NT2/D1 (cell line): ENCODE measurements around the gene TTC34.

ENCODE experiments used
- DNase-seq: peaks from one replicate; pipeline ENCODE4 v3.0.0-alpha.2; 2011; ENCODE audit warnings: low read depth, low spot score
- H3K27me3 ChIP-seq: 2 replicates; pipeline ENCODE4 v1.6.0; 2011; ENCODE audit warnings: mild to moderate bottlenecking; ENCODE audit not compliant: insufficient read length, insufficient read depth
- H3K36me3 ChIP-seq: 2 replicates; pipeline ENCODE4 v1.6.1; 2011; ENCODE audit warnings: mild to moderate bottlenecking, low read length, mixed read lengths; ENCODE audit not compliant: insufficient read depth, insufficient read length
- H3K4me1 ChIP-seq: 2 replicates; pipeline ENCODE4 v1.5.1; 2011; ENCODE audit not compliant: insufficient read depth, insufficient read length
- H3K4me3 ChIP-seq: 2 replicates; pipeline ENCODE4 v1.5.1; 2011; ENCODE audit warnings: low read depth; ENCODE audit not compliant: insufficient read length
- H3K9ac ChIP-seq: 2 replicates; pipeline ENCODE4 v1.6.0; 2011; ENCODE audit warnings: low read depth; ENCODE audit not compliant: insufficient read length
- H3K9me3 ChIP-seq: 2 replicates; pipeline ENCODE4 v1.5.1; 2011; ENCODE audit warnings: mild to moderate bottlenecking, low read length; ENCODE audit not compliant: insufficient read depth
- SUZ12 ChIP-seq: IDR thresholded peaks from 2 replicates; pipeline ENCODE4 v1.6.1; 2011; ENCODE audit not compliant: insufficient read length, insufficient read depth; ENCODE audit errors: extremely low read depth
- YY1 ChIP-seq: IDR thresholded peaks from 2 replicates; pipeline ENCODE4 v1.6.1; 2011; ENCODE audit not compliant: insufficient read length, insufficient read depth
- ZNF274 ChIP-seq: IDR thresholded peaks from 2 replicates; pipeline ENCODE4 v1.6.1; 2011; ENCODE audit warnings: mild to moderate bottlenecking, low read depth, low read length

TTC34 gene

DNA sequence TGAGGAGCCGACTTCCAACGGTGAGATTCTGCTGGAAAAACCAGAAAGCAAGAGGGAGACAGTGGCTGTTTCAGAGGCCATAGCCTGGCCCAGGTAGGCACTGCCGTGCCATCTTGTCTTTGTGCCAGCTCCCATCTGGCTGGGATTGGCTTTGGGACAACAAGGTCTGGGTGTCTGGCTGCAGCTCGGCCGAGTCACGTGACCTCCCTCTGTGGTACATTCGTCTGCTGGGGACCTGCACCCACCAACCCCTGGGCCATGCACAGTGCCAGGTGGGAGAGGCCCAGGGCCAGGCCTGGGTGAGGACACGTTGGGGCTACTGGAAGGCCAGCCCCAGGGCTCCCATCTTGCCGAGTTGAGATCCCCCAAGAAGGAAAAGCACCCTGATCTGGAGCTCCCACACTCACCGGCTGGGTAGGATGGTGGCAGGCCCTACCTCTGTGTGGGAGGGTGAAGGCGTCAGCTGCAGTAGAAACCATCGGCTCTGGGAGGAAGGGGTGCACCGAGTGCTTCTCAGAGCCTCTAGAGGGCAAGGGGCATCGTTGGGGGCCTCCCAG is 25.3 kb upstream of the TTC34 start:
- Histone ChIP-seq H3K36me3 (no peaks in the 10 kb centered on the region), H3K4me1 (no peaks in the 10 kb centered on the region), H3K9me3 (peaks cover 16% of the 10 kb centered on the region; the same call in 1 of the 2 replicates), H3K27me3 (no peaks in the 10 kb centered on the region), H3K9ac (no peak overlapping the region), H3K4me3 (no peak overlapping the region)
- DNase-seq, result no peak
- no peak for TF ChIP-seq ZNF274
- TF ChIP-seq YY1, result no peak
- TF ChIP-seq SUZ12, result no peak

GRCh38 chr1:2826316-2826715 is 24.8 kb upstream of the TTC34 start:
- Histone ChIP-seq H3K4me1 (no peaks in the 10 kb centered on the region), H3K27me3 (no peaks in the 10 kb centered on the region), H3K36me3 (no peaks in the 10 kb centered on the region), H3K9me3 (peaks cover 12% of the 10 kb centered on the region; the same call in 1 of the 2 replicates), H3K9ac (no peak overlapping the region), H3K4me3 (no peak overlapping the region)
- DNase-seq, result no peak
- TF ChIP-seq YY1, result no peak
- no peak for TF ChIP-seq ZNF274
- no peak for TF ChIP-seq SUZ12

- peaks cover 12% of the 10 kb centered on the region; the same call in 1 of the 2 replicates for H3K9me3 ChIP-seq
- H3K4me1 ChIP-seq, result no peaks in the 10 kb centered on the region
- TF ChIP-seq ZNF274, result no peak
- TF ChIP-seq SUZ12, result no peak
- TF ChIP-seq YY1, result no peak
- no peaks in the 10 kb centered on the region for H3K36me3 ChIP-seq
- H3K4me3 ChIP-seq, result no peak overlapping the region
- no peak for DNase-seq
- no peak overlapping the region for H3K9ac ChIP-seq
- no peaks in the 10 kb centered on the region for H3K27me3 ChIP-seq
Observed at GRCh38 chr1:2825487-2826189, 24.1 kb upstream of the TTC34 start.

DNA sequence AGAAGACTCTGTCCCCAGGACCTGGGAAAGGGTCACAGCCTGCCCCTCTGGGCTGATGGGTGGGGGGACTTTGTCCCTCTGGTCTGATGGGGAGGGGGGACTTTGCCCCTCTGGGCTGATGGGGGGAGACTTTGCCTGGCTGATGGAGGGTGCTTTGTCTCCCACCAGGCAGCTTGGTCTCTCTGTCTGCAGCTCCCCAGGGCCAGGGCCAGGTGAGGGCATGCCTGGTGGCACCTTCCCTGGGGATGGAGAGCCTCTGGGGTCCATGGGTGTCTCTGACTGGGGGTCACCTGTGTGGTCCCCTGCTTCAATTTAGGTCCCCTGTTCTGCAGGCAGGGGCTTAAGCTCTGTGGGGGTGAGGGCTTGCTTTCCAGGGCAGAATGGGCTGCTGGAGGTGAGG is 23.5 kb upstream of the TTC34 start:
- TF ChIP-seq ZNF274, result no peak
- no peak for TF ChIP-seq YY1
- TF ChIP-seq SUZ12, result no peak
- no peaks in the 10 kb centered on the region for H3K36me3 ChIP-seq
- H3K4me3 ChIP-seq, result no peak overlapping the region
- no peaks in the 10 kb centered on the region for H3K4me1 ChIP-seq
- no peak for DNase-seq
- no peak overlapping the region for H3K9ac ChIP-seq
- peaks cover 12% of the 10 kb centered on the region; the same call in 1 of the 2 replicates for H3K9me3 ChIP-seq
- no peaks in the 10 kb centered on the region for H3K27me3 ChIP-seq

- no peak for DNase-seq
- no peak overlapping the region for H3K4me3 ChIP-seq
- H3K9me3 ChIP-seq, result peaks cover 12% of the 10 kb centered on the region; the same call in 1 of the 2 replicates
- no peaks in the 10 kb centered on the region for H3K4me1 ChIP-seq
- no peak for TF ChIP-seq ZNF274
- TF ChIP-seq YY1, result no peak
- no peak for TF ChIP-seq SUZ12
- H3K9ac ChIP-seq, result no peak overlapping the region
- no peaks in the 10 kb centered on the region for H3K36me3 ChIP-seq
- no peaks in the 10 kb centered on the region for H3K27me3 ChIP-seq
Observed at GRCh38 chr1:2823921-2824610, 22.6 kb upstream of the TTC34 start.

DNA sequence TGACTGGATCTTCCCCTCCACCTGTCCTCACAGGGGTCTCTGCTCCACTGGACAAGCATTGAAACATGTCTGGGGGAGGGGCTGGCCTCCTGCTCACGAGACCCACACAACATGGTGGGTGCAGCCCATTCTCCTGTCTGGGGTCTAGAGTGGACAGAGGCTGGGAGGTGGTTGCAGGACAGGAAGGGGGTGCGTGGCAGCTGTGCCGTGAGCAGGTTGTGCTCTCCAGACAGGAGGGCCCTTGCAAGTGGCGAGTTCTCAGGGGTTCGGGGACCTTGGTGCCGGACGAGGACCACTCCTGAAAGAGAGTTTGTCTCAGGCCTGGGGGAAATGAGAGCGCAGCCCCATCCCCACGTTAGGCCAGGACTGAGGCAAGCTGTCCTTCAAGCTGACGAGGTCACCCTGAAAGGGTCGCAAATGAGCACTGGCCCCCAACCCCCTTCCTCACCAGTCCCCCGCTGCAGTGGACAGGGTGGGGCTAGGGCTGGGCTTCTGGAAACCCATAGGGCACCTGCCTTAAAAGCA is 21.2 kb upstream of the TTC34 start:
- no peak for DNase-seq
- H3K27me3 ChIP-seq, result no peaks in the 10 kb centered on the region
- H3K9me3 ChIP-seq, result peaks cover 10% of the 10 kb centered on the region; the same call in 1 of the 2 replicates

More for the DNA sequence above, 21.2 kb upstream of the TTC34 start:
- no peaks in the 10 kb centered on the region for H3K4me1 ChIP-seq
- H3K4me3 ChIP-seq, result no peak overlapping the region
- TF ChIP-seq YY1 (no peak), SUZ12 (no peak), ZNF274 (no peak)
- H3K36me3 ChIP-seq, result no peaks in the 10 kb centered on the region
- no peak overlapping the region for H3K9ac ChIP-seq
